HG03175 (cell line): ENCODE measurements around the gene GAK.
A peak's percentile ranks its signal among the peaks of the same experiment; 100 is the strongest.
"Not testable (repeated sequence)": the region's sequence is repeated elsewhere in the genome, so short reads cannot be mapped to it uniquely, and the experiment has no call there.

ENCODE experiments used
- ATAC-seq: cut with Tn5 transposase; IDR thresholded peaks from one replicate; pipeline ENCODE4 v1.9.1; 2021; ENCODE audit warnings: mild to moderate bottlenecking, moderate library complexity; ENCODE audit not compliant: unreplicated experiment

The GAK gene

DNA sequence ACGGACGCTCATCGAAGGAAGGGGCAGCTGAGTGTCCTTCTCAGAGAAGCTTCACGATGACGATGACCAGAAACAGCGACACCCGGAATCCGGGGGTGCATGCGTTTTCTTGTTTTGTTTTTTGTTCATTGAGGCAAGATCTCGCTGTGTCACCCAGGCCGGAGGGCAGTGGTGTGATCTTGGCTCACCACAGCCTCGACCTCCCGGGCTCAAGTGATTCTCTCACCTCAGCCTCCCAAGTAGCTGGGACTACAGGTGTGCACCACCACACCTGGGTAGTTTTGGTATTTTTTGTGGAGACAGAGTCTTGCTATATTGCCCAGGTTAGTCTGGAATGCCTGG is 21.4 kb upstream of the GAK start:
- no peak for ATAC-seq

DNA sequence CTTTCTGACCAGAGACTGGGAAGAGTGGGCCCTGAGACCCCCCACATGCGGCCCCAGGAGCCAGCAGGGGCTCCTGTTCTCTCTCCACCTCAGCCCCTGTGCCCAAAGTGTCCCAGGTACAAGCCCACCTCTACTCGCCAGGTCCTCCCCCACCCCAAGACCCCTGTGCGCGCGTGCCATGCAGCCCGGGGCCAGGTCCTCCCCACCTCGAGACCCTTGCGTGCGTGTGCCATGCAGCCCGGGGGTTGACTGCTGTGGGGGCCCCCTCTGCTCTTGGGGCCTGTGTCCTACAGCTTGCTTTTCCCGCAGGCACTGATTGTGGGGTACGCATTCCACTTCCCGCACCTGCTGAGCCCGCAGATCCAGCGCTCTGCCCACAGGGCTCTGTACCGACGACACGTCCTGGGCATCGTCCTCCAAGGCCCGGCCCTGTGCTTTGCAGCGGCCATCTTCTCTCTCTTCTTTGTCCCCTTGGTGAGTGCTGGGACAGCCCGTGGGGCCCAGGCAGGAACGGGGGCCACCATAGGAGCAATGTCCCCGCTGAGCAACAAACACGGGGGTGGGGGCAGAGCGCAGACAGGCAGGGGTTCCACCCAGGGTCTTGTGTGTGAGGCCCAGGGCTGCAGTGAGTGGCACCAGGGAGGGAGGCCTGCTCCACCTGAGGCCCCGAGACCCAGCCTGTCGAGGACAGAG is 20.9 kb upstream of the GAK start:
- no peak for ATAC-seq

DNA sequence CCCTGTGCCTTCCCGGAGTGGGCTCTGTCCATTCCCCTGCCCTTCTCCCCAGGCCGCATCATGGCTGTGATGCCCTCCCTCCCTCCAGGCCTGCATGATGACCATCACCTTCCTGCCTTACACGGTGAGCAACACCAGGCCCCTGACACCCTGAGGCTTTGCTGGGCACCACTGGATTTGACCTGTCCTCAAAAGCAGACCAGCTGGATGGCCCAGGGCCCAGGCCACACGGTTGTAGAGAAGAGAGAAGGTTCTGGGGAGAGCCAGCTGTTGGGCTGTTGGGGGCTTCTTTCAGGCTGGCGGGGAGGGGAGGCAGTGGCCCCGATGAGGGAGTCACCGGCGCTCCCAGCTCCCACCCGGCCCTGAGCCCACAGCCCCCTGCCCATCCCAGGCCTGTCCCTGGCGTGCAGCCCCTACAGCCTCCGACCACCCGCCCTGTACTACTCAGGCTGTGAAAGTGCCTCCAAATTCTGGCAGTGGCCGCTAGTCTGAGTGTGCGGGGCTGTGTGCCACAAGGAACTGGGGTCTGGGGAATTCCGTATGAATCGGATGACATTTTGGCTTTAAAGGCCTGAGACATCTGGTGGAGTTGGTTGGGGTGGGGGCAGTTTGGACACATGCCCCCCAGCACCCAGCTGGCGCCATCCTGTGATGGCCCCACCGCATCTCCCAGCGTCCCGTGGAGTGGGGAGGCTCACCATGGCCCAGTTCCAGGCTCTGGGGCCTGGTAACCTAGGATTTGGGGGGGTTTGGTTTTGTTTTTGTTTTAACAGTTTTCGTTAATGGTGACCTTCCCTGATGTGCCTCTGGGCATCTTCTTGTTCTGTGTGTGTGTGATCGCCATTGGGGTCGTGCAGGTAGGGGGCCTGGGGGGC is 19.7 kb upstream of the GAK start:
- no peak for ATAC-seq

DNA sequence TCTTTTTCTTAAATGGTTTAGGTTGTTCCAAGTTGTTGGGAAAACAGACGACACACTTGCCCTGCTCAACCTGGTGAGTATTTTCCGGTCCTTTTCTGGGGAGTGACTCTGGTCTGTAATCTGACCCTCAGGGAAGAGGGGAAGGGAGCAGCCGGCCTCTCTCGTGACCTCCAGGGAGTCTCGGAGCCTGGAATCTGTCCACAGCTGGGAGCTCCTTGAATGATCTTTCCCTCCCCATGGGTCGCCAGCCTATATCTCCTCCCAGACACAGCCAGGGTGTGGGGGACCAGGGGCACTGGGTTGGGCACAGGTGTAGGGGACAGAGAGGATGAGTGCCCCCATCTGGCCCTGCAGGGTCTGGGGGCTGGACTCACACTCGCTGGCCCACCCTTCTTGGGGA is 19.1 kb upstream of the GAK start:
- ATAC-seq = no peak

DNA sequence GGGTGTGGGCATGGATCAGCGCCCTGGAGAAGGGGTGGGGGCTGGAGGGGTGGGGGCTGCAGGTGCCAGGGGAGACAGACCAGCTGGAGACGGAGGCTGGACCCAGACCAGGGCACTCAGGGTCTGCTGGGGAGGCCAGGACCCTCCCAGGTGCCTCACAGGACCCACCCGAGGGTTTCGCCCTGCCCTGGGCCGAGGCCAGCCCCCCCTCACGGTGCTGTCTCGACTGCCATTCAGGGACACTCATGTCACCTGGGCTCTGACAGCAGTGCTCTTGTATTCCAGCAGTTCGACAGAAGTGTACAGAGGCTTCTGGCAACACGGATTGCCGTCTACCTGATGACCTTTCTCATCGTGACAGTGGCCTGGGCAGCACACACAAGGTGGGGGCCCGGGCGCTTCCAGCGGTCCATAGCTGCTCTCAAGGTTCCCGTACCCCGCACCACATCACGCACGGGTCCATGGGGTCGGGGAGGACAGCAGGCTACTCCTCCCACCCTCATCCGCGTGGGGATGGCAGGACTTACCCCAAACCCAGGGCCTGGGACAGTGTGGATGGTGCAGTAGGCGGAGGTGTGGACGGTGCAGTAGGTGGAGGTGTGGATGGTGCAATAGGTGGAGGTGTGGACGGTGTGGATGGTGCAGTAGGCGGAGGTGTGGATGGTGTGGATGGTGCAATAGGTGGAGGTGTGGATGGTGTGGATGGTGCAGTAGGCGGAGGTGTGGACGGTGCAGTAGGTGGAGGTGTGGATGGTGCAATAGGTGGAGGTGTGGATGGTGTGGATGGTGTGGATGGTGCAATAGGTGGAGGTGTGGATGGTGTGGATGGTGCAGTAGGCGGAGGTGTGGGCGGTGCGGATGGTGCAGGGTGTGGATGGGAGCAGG is 18.3 kb upstream of the GAK start:
- no peak for ATAC-seq

DNA sequence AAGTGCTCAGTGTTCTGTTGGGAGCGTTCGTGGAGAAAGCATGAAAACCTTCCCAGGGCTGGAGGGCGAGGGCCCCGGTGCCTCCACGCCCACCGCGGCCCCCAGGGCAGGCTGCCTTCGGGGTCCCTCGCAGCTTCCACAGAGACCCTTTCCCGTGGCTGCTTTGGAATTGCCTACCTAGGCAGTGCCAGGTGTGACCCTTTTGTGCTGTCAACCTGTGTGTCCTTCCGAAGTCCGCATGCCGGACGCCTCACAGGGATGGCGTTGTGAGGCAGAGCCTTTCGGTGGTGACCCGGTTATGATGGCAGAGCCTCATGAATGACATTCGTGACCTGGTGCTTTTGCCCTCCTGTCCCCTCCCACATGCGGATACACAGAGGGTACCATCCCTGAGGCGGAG is 17.5 kb upstream of the GAK start:
- ATAC-seq = no peak

DNA sequence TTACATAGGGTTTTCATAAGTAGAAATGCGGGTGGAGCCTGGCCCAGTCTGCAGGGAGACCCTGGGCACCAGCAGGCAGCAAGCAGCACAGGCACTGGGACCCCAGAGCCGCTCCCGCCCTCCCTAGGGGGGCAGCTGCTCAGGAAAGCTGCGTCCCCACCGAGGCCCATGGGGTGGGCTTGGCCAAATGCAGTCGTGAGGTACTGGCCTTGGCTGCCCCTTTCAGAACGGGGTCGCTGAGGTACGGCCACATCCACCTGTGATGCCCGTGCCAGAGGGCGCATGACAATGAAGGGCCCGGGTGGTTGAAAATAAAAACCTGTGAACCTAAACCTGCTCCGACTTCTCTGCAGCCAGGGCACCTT is 16.8 kb upstream of the GAK start:
- ATAC-seq = no peak

DNA sequence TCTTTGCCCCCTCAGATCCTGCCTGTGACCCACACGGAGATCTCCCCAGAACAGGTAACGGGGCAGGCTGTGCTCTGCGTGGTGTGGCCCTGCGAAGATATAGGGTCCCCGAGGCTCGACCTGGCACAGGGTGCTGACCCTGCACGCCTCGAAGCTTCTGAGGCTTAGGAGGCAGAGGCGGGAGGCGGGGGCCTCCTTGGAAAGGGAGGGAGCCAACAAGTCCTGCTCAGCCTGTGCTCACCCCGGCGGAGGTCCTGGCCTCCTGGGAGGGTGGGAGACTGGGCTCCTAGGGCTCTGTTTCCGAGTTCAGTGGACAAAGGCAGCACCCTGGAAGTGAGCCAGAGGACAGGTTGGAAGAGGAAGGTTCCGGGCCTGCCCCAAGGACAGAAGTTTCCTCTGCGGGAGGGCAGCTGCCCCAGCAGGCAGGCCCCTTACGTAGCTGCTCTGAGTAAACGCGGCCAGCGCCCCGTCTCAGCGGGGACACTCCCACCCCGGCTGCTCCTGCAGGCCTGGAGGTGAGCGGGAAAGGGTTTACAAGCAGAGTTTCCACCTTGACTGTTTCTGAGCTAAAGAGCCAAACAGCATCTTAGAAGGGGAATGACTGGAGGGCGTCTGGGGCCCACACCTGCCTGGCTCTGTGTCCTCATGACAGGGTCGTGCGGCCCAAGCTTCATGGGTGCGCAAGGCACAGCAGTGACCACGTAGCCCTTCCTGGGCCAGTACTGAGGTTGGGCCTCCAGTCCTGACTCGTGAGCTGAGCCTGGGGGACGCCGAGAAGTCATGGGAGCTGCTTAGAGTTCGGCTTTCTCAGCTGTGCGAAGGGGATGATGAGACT is 16.2 kb upstream of the GAK start:
- ATAC-seq = no peak

DNA sequence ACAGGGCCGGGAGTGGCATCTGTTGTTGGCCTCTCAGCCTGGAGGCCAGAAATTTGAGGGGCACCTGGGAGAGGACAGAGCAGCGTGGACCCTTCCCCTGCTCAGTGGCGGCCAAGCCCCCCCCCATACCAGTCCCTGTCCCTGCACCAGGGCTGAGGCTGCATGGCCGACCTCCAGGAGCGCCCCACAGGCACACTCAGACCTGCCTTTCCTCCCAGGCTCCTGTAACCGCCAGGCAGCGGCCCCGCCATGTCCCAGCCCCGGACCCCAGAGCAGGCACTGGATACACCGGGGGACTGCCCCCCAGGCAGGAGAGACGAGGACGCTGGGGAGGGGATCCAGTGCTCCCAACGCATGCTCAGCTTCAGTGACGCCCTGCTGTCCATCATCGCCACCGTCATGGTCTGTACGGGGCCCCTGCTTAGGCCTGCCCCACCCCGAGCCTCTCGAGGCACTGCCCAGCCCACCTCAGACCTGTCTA is 15.4 kb upstream of the GAK start:
- no peak for ATAC-seq

DNA sequence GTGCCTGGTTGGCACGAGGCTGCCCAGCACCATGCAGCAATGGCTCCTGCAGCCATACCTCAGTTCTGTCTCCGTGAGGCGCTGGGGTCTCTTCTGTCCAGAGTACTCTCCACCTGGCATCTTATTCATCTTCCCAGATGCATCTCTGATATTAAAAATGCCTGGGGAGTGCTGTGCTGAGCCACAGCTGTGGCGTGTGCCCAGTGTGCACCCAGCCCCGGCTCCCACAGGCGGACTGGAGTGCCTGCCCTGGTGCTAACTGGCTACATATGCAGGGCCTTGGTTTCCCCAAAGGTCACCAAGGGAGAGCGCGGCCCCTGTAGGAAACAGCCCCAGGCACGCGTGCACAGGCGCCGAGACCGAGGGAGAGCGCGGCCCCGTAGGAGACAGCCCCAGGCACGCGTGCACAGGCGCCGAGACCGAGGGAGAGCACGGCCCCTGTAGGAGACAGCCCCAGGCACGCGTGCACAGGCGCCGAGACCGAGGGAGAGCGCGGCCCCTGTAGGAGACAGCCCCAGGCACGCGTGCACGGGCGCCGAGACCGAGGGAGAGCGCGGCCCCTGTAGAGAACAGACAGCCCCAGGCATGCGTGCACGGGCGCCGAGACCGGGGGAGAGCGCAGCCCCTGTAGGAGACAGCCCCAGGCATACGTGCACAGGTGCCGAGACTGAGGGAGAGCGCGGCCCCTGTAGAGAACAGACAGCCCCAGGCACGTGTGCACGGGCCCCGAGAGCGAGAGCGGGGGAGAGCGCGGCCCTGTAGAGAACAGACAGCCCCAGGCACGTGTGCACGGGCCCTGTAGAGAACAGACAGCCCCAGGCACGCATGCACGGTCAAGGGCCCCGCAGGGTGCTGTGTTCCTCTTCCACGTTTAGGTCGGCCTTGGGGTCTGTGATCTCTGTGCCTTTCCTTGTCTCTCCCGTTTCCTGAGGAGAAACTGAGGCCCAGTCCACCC is 14.7 kb upstream of the GAK start:
- ATAC-seq = no peak

DNA sequence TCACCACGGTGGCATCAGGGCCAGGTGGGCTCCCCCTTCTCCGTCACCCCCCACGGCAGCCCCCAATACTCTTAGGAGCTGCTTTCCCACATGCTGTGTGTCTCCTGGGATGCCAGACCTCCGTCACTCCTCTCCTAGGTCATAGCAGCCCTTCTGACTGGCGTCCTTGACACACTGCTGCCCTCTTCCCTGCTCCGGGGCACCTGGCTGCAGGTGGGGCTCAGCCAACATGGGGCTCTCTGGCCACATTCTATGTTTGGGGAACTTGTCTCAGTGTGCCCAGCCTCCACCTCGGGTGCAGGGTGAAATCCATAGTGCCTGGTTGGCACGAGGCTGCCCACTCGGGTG is 14.0 kb upstream of the GAK start:
- no peak for ATAC-seq

DNA sequence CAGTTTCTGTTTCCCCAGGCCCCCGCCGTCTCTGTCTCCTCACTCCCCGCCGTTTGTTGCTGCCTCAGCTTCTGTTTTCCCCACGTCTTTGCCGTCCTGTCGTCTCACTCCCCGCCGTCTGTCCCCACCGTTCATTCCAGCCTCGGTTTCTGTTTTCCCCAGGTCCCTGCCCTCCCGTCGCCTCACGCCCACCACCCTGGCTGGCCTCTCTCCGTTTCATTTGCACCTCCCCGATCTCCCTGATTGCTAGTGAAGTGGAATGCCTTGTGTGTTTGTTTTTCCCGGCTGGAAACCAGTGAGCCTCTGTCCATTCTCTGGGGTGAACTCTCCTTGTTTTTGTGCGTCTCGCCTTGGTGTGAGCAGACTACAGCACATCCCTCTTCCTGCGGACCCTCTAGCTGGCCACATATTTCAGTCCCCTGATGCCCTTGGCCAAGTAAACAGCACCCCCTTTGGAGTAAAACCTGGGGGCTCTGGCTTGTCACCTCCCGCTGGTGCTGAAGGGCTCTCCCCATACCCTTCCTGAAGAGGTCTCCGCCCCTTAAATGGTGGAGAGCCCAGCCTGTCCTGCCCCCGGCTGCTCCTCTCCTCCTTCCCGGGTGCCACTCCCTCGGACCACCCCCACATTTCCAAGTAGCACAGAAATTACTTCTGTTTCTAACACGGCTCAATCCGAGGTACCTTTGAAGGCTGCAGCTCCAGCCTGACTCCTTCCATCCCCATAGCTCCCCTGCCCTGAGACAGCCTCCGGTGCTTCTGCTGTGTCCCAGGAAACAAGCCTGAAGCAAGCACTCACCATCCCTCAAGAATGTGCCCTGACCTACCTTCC is 13.4 kb upstream of the GAK start:
- no peak for ATAC-seq

DNA sequence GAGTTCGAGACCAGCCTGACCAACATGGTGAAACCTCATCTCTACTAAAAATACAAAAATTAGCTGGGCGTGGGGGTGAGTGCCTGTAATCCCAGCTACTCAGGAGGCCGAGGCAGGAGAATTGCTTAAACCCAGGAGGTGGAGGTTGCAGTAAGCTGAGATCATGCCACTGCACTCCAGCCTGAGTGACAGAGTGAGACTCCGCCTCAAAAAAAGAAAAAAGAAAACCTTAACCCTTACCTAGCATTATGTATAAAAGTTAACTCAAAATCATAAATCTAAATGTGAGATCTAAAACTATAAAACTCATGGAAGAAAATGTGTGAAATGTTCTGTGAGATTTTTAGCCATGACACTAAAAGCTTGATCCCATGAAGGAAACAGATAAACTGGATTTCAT is 7.4 kb upstream of the GAK start:
- not testable (repeated sequence) for ATAC-seq

DNA sequence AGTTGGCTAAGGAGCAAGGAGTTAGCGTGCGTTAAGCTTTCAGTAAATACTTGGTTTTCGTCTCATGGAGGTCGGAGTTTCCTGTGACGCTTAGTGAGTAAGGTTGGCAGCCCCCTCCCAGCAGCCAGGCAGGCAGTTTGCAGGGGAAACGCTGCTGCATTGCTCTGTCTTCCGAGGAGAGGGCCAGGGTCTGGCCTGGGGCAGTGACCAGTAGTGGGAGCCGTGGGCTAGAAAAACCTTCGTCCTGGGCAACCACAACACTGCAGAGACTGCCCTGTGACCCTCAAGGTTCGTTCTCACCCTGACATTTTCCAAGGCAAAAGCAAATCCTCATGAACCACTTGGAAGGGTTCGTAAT is 576 bp upstream of the GAK start:
- peak; percentile 6 for ATAC-seq

DNA sequence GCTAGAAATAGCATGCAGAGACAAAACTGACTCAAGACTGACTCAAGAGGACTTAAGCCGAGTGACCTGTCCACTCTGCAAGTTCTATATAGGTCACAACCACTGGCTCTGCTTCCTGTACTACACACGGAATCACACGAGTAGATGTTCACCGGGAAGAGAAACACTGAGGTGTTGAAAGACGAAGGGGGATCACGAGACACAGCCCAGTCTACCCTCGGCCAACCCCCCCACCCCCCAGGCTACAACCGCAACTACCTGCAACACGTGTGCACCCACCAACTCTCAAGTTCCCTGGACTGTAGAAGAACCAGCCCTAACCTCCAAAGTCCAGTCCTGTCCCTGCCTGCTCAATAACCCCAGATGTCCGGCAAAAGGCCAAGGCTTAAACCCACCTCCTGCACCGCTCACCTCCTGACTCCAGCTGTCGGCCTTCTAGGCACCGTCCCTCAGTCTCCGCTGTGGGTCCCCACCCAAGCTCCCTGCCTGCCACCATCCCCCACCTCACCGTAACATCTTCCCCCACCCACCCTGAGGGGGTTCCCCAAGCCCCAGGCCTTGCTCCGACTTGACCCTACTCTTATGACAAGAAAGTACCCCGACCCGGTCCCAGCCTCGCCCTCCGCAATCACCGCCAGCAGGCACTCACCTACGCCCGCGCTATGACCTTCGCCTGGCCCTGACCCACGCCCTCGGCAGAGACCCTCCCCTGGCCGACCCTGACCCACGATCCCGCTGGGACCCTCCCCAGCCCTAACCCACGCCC is 739 bp downstream of the GAK start:
- ATAC-seq = no peak

DNA sequence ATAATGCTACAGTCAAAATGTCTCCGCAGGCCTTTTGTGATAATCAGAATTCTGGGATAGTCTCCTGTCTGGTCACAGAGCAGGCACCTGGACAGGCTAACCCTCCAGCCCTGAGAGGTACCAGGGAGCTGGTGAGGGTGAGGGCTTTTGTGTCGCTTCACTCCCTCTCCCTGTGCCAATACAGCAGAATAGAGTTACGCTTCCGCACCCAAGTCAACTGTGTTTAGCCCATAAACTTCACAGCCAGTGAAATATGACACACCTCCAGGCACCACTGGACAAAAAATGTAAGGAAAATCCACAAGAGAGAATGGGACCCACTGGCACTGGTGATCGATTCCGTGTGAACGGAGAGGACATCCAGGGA is 1.3 kb downstream of the GAK start:
- no peak for ATAC-seq

DNA sequence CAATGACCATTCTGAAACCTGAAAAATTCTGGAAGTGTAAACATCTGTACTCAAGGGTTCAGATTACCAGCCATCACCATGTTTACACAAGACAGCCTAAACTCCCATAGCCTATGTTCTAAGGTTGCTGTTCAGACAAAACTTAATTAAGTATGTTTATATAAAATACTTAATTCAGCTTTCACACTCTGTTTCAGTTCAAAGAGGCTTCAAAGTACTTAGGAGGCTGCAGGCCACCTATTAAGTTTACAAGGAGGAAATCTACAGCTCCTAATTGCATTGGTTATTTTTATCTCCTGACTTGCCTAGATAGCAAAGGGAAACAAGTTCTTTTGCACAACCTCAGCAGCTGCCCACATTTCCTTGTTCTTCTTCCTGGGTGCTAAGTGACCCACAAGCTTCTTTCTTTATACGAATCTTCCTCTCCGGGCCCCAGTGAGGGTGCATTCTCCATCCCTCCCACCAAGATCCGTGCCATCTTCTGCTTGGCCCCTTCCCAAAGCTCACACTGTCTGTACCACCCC is 2.0 kb downstream of the GAK start:
- ATAC-seq = no peak
